GM21825 (cell line): ENCODE measurements around the gene SCAF11.

Experiments used
- ATAC-seq: cut with Tn5 transposase; IDR thresholded peaks from one replicate; pipeline ENCODE4 v1.9.1; 2021; ENCODE audit warnings: mild to moderate bottlenecking, moderate library complexity; ENCODE audit not compliant: unreplicated experiment

SCAF11 gene

DNA sequence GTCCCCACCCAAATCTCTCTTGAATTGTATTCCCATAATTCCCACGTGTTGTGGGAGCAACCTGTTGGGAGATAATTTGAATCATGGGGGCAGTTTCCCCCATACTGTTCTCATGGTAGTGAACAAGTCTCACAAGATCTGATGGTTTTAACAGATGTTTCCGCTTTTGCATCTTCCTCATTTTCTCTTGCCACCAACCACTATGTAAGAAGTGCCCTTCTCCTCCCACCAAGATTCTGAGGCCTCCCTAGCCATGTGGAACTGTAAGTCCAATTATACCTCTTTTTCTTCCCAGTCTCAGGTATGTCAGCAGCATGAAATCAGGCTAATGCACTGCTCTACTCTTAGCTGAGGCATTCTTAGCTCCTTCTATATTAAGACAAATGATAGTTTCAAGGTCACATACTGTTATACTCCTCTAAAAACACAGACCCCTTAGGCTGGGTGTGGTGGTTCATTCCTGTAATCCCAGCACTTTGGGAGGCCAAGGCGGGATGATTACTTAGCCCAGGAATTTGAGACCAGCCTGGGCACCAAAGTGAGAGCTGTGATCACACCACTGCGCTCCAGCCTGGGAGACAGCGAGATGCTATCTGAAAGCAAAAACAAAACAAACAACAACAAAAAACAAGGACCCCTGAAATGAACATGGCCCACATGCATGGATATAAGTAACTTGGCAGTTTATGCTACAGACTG is 3.6 kb downstream of the SCAF11 start:
- ATAC-seq: no peak

GRCh38 chr12:45981075-45981837 is 9.1 kb downstream of the SCAF11 start:
- no peak for ATAC-seq

- no peak for ATAC-seq
Measured at GRCh38 chr12:45980540-45980939, 9.8 kb downstream of the SCAF11 start.

GRCh38 chr12:45978108-45978507 is 12.3 kb downstream of the SCAF11 start:
- ATAC-seq: no peak

DNA sequence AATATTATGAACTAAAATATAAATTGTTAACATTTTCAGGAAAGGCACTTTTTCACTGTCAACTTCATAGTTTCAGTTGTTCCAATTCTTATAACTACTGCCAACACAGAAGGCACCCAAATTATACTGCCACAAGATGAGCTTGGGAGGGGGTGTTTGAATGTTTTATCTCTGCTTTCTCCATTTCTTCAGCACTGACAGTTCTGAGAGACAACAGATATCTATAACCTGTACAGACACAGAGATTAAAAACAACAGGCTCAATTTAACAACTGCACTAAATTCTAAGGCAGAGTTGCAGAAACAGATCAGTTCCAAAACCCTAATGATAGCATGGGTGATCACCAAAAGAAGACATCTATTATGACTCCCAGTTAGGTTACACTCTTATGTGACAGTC is 12.8 kb downstream of the SCAF11 start:
- ATAC-seq: no peak

- ATAC-seq: no peak
Measured at GRCh38 chr12:45975506-45975905, 14.9 kb downstream of the SCAF11 start.

GRCh38 chr12:45974883-45975282 is 15.5 kb downstream of the SCAF11 start:
- ATAC-seq: no peak

DNA sequence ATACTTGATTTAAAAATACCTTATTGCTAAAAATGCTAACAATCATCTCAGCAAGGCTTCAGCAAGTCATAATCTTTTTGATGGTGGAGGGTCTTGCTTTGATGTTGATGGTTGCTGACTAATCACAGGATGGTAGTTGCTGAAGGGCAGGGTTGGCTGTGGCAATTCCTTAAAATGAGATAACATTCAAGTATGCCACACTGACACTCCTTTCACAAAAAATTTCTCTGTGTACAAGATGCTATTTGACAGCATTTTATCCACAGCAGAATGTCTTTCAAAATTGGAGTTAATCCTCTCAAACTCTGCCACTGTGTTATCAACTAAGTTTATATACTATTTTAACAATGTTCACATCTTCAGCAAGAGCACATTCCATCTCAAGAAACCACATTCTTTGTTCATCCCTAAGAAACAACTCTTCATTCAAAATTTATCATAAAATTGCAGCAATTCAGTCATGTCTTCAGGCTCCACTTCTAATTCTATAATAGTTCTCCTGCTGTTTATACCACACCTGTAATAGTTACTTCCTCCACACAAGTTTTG is 16.1 kb downstream of the SCAF11 start:
- no peak for ATAC-seq

DNA sequence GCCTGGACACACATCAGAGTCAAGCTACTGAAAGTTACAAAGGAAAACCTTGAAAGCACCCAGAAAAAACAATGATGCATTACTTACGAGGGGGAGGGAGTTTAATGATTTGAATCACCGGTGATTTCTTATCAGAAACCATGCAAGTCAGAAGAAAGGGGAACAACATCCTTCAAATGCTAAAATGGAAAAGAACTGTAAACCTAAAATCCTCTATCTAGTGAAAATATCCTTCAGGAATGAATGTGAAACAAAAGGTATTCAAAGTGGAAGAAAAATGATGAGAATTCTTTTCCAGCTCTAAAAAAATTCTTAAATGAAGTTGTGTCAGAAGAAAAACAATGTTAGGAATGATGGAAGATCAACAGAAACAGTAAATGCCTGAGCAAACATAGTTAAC is 16.8 kb downstream of the SCAF11 start:
- ATAC-seq: no peak

DNA sequence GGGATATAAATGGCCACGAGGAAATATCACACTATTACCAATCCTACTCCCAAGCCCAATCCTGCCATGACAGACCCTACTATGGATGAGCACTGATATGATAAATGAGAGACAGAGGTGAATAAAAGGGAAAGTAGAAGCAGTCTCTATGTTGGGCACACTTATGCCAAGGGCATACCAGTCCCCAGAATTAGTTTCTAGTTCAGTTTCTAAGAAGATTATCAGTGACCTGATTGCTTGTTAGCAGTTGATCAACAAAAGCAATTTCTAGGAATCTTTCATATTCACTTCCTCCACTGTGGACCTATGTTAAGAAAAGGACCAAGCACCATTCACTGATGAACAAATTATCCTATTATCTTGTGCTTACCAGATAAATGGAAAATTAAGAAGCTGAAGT is 20.0 kb downstream of the SCAF11 start:
- ATAC-seq: no peak

GRCh38 chr12:45969084-45969483 is 21.3 kb downstream of the SCAF11 start:
- ATAC-seq: no peak

DNA sequence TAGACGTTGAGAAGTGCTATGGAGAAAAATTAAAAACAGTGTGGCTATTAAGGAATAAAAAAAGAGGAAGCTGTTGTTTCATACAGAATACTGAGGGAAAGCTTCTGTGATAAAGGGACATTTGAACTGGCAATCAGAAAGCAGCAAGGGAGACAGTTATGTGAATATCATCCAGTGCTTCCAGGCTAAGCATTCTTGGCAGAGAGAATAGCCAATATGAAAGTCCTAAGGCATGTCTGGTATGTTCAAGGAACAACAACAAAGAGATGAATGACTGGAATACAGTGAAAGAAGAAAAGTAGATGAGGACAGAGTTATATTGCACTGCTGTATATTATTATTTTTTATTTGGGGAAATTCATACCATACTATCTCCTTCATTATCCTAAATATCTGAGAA is 23.9 kb downstream of the SCAF11 start:
- no peak for ATAC-seq

DNA sequence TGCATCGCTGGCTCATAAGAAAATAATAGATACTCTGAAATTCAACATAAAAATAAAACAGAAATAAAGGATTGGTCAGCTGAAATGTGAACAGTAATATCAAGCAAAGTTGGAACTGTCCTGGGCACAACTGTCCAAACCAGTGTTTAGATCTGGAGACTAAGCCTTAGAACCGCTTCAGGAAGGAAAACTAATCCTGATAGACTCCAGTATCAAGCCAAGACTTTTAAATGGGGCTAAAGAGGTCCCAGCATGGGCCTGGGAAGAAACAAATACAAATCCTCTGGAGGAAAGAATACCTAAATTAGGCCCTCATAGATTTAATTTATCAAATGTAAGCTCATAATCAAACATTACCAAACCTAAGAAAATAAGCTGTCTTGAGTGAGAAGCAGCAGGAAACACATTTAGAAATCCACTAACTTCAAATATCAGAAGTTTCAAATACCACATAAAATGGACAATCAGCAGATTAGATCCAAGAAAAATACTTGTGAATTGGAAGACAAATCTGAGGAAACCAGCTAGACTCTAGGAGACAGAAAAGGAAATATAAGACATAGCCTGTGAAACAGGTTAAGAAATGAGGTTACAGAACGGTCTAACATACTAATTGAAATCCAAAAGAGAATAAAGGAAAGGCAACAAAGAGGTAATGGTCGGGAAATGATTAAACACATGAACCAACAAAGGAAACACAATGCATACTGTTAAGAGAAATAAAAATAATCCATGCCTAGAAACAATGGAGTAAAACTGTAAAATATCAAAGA is 27.6 kb downstream of the SCAF11 start:
- no peak for ATAC-seq

DNA sequence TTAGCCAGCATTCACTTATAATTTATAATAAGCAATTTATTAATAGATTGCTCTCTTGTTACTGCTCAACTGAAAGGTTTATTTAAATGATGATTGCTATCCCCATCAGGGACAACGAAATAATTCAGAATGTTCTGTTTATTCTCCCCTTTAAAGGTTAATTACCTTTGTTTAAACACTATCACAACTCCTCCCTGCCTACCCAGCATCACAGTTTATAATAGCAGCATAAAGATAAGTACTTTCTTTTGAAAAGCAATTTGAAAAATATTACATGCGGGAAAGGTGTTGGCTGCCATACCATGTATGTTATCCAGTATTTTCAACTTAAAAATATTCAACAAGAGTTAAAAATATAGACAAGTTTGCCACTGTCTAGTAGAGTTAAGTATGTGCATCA is 30.6 kb downstream of the SCAF11 start:
- no peak for ATAC-seq

- ATAC-seq: no peak
Measured at GRCh38 chr12:45959025-45959424, 31.3 kb downstream of the SCAF11 start.

- no peak for ATAC-seq
Measured at GRCh38 chr12:45948546-45948945, 41.8 kb downstream of the SCAF11 start.

GRCh38 chr12:45946435-45946834 is 43.9 kb downstream of the SCAF11 start:
- no peak for ATAC-seq

GRCh38 chr12:45944771-45945170 is 45.6 kb downstream of the SCAF11 start:
- ATAC-seq: no peak

GRCh38 chr12:45939759-45940158 is 50.6 kb downstream of the SCAF11 start:
- no peak for ATAC-seq

GRCh38 chr12:45938566-45938965 is 51.8 kb downstream of the SCAF11 start:
- ATAC-seq: no peak

- ATAC-seq: no peak
Measured at GRCh38 chr12:45934956-45935355, 55.4 kb downstream of the SCAF11 start.

DNA sequence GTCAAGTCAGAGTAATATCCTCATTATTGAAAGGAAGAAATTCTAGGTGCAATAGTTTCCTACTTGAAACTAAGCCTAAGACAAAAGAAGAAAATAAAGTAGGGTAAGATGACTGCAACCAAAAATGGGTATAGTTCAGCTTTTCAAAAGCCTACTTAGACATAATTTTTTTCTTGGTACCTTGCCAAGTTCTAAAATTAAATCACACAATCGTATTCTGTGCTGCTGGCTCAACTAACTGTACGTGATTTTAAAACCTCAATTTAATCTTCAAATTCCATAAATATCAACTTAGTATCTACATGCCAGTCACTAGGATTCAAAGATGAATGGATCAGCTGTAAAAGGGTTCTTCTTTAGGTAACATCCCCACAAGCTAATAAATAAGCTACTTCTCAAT is 56.9 kb downstream of the SCAF11 start:
- no peak for ATAC-seq
